PC-3 (cell line): ENCODE results near the gene PTPN22. TPM values are rescaled to one million over a fixed set of nuclear protein-coding genes. Genes with fewer than 3 reads are reported as not detected.

ENCODE experiments used
- ATAC-seq: fragments of 200-7000 bp; cut with Tn5 transposase; 2 replicates; pipeline ENCODE4 v1.9.1; 2020; ENCODE audit warnings: mild to moderate bottlenecking, moderate library complexity
- BruUV-seq: library from RNA; stranded (reverse); fragments of 400-500 nt; replicated peaks from 2 replicates; lab custom pipeline; 2021; lab: Mats Ljungman, UMichigan
- CTCF ChIA-PET: fragments of 300-600 bp; sonication (Branson Sonifier 250); formaldehyde crosslinking; loops from one replicate; lab custom pipeline; 2022; ENCODE audit warnings: antibody characterized with exemption; lab: Charles Lee
- POLR2A ChIA-PET: fragments of 300-600 bp; sonication (Branson Sonifier 250); formaldehyde crosslinking; loops from one replicate; lab custom pipeline; 2022; ENCODE audit warnings: antibody characterized with exemption; ENCODE audit not compliant: unreplicated experiment; lab: Charles Lee
- DNase-seq: peaks from one replicate; pipeline ENCODE4 v3.0.0-alpha.2; 2015
- H2AFZ ChIP-seq: fragments of 300-600 bp; sonication (generic); 2 replicates; pipeline ENCODE4 v1.6.0; 2016; ENCODE audit warnings: antibody characterized with exemption, low read length
- H3F3A ChIP-seq: fragments of 300-600 bp; sonication (generic); one replicate; pipeline ENCODE4 v1.6.0; 2017; ENCODE audit warnings: antibody characterized with exemption, low read length, control low read depth, mild to moderate bottlenecking; ENCODE audit not compliant: unreplicated experiment
- H3K27ac ChIP-seq: fragments of 300-600 bp; sonication (generic); 2 replicates; pipeline ENCODE4 v1.5.1; 2016; ENCODE audit warnings: mild to moderate bottlenecking, low read length
- H3K27me3 ChIP-seq: fragments of 300-600 bp; sonication (generic); 2 replicates; pipeline ENCODE4 v1.6.1; 2016; ENCODE audit warnings: low read length, mixed read lengths
- H3K36me3 ChIP-seq: fragments of 300-600 bp; sonication (generic); 2 replicates; pipeline ENCODE4 v1.6.1; 2016; ENCODE audit warnings: low read depth, mixed run types, low read length, mixed read lengths
- H3K4me1 ChIP-seq: fragments of 300-600 bp; sonication (generic); 2 replicates; pipeline ENCODE4 v1.5.1; 2016; ENCODE audit warnings: low read length; ENCODE audit not compliant: insufficient read depth
- H3K4me2 ChIP-seq: fragments of 300-600 bp; sonication (generic); 2 replicates; pipeline ENCODE4 v1.6.0; 2016; ENCODE audit warnings: low read length
- H3K4me3 ChIP-seq: fragments of 300-600 bp; sonication (generic); 2 replicates; pipeline ENCODE4 v1.5.1; 2016; ENCODE audit warnings: mild to moderate bottlenecking, low read length, mixed read lengths
- H3K79me2 ChIP-seq: fragments of 300-600 bp; sonication (generic); 2 replicates; pipeline ENCODE4 v1.6.1; 2017; ENCODE audit warnings: low read length, mixed read lengths
- H3K9ac ChIP-seq: fragments of 300-600 bp; sonication (generic); 2 replicates; pipeline ENCODE4 v1.6.0; 2016; ENCODE audit warnings: mild to moderate bottlenecking, low read length
- H3K9me2 ChIP-seq: fragments of 300-600 bp; sonication (generic); replicated peaks from 2 replicates; pipeline ENCODE4 v1.6.1; 2016; ENCODE audit warnings: mixed run types, low read length, mixed read lengths
- H3K9me3 ChIP-seq: fragments of 300-600 bp; sonication (generic); 2 replicates; pipeline ENCODE4 v1.6.1; 2016; ENCODE audit warnings: low read length, mixed read lengths
- H4K20me1 ChIP-seq: fragments of 300-600 bp; sonication (generic); 2 replicates; pipeline ENCODE4 v1.6.1; 2016; ENCODE audit warnings: low read length, mixed read lengths
- CTCF ChIP-seq: fragments of 300-600 bp; sonication (generic); conservative IDR thresholded peaks from 2 replicates; pipeline ENCODE4 v1.5.1; 2017; ENCODE audit warnings: antibody characterized with exemption, low read depth, mild to moderate bottlenecking, low read length
- EZH2 ChIP-seq: fragments of 300-600 bp; sonication (generic); IDR thresholded peaks from one replicate; pipeline ENCODE4 v1.6.1; 2017; ENCODE audit warnings: antibody characterized with exemption, mild to moderate bottlenecking, low read length; ENCODE audit not compliant: unreplicated experiment
- EZH2phosphoT487 ChIP-seq: fragments of 300-600 bp; sonication (generic); IDR thresholded peaks from 2 replicates; pipeline ENCODE4 v1.6.1; 2018; ENCODE audit warnings: mild to moderate bottlenecking, antibody characterized with exemption, low read length, borderline replicate concordance
- intact Hi-C: fragments of 100-400 bp; cut with micrococcal nuclease; formaldehyde crosslinking; loops from 2 replicates; pipeline ENCODE4 v1.9.0; 2023
- total RNA-seq: library from RNA; depleted of rRNA; stranded (reverse); fragments of >200 nt; gene quantifications from 2 replicates; pipeline ENCODE4 v1.2.3, GENCODE V29; 2014

The PTPN22 gene
- total RNA-seq, 1 experiment from 2014 or later: 0.04 TPM

DNA sequence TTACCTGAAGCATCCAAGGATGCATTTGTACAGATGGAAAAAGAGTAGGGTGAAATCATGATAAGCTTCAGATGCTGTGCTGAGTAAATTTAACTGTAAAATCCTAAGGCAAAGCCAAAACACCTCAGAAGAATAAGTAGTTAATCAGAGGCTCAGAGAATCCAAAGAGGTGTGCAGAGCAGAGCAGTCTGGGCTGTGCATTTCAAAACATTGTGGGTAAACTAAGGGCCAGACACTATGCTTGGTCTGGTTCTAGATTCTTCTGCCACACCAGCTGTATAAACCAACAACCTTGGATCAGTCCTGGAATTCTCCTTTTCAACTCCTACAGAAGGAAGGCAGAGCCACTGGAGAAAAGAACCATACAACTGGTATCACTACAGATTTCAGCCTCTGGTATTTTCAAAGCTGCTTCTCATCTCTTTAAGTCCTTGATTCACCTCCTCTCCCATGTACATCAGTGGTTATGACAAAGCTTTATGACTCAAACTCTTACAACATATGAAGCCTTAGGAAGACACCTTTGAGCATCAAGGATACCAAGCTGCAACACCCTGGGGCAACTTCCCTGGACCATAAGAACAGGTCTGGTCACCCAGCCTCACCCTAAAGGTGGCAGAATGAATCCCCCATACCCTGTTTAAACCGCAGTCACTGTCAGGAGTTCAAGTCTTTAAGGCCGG is 46.0 kb upstream of the PTPN22 start:
- no peak overlapping the region for H3K9ac ChIP-seq
- DNase-seq (peak; percentile 74), ATAC-seq (no peak; the same call in 1 of the 2 replicates)
- no peaks in the 10 kb centered on the region for H4K20me1 ChIP-seq
- H2AFZ ChIP-seq: no peak overlapping the region
- intact Hi-C loops: no loop called here
- no peaks in the 10 kb centered on the region for H3K9me2 ChIP-seq
- H3K9me3 ChIP-seq: no peaks in the 10 kb centered on the region
- no peak overlapping the region for H3K27ac ChIP-seq
- peaks cover 14% of the 10 kb centered on the region; the same call in 1 of the 2 replicates for H3K4me1 ChIP-seq
- H3F3A ChIP-seq: no peaks in the 10 kb centered on the region
- POLR2A ChIA-PET: no interaction called here
- CTCF ChIA-PET: interaction anchor here (0.5 kb wide), 1 partner anchor 377 kb away, joined by 3 read pairs; no protein-coding TSS in a partner anchor
- no peaks in the 10 kb centered on the region for H3K27me3 ChIP-seq
- TF ChIP-seq EZH2 (no peak), CTCF (no peak), EZH2phosphoT487 (no peak)
- no peak overlapping the region for H3K4me3 ChIP-seq
- no peaks in the 10 kb centered on the region for H3K79me2 ChIP-seq
- BruUV-seq: no TSS peak
- H3K4me2 ChIP-seq: no peak overlapping the region
- peaks cover 3% of the 10 kb centered on the region; the same call in 1 of the 2 replicates for H3K36me3 ChIP-seq

DNA sequence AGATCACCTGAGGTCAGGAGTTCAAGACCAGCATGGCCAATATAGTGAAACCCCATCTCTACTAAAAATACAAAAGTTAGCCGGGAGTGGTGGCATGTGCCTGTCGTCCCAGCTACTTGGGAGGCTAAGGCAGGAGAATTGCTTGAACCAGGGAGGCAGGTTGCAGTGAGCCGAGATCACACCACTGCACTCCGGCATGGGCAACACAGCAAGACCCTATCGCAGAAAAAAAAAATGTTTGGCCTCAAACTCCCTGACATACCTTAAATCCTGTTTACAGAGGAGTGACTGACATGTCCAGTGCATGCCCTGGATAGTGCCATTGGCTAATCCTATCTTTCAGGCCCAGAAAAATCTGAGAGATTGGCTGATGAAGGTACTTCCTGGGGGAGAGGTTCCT is 45.5 kb upstream of the PTPN22 start:
- peaks cover 15% of the 10 kb centered on the region; the same call in 1 of the 2 replicates for H3K4me1 ChIP-seq
- ChIA-PET POLR2A (no interaction called here), CTCF (interaction anchor here (0.5 kb wide), 1 partner anchor 376 kb away, joined by 3 read pairs; no protein-coding TSS in a partner anchor)
- no peak for DNase-seq
- TF ChIP-seq EZH2phosphoT487 (no peak), EZH2 (no peak), CTCF (no peak)
- H3K4me3 ChIP-seq: no peak overlapping the region
- no peak overlapping the region for H3K4me2 ChIP-seq
- H3K36me3 ChIP-seq: peaks cover 6% of the 10 kb centered on the region; the same call in 1 of the 2 replicates
- intact Hi-C loops: no loop called here
- no peak overlapping the region for H2AFZ ChIP-seq
- H3K9ac ChIP-seq: no peak overlapping the region
- no TSS peak for BruUV-seq
- no peaks in the 10 kb centered on the region for H3K79me2 ChIP-seq
- no peaks in the 10 kb centered on the region for H3F3A ChIP-seq
- H3K27me3 ChIP-seq: no peaks in the 10 kb centered on the region
- no peaks in the 10 kb centered on the region for H3K9me2 ChIP-seq
- H3K9me3 ChIP-seq: no peaks in the 10 kb centered on the region
- H3K27ac ChIP-seq: no peak overlapping the region
- no peak for ATAC-seq
- H4K20me1 ChIP-seq: no peaks in the 10 kb centered on the region
